22Rv1 (cell line): ENCODE results near the gene GRAP2.

Source experiments
- H3K27ac ChIP-seq: fragments of 450-650 bp; 2 replicates; pipeline ENCODE4 v1.5.1; 2017
- CTCF ChIP-seq: fragments of 450-650 bp; IDR thresholded peaks from 2 replicates; pipeline ENCODE4 v1.5.1; 2017; ENCODE audit warnings: mild to moderate bottlenecking
- ZFX ChIP-seq: fragments of 450-650 bp; IDR thresholded peaks from 2 replicates; pipeline ENCODE4 v1.6.1; 2017; ENCODE audit warnings: antibody characterized with exemption, borderline replicate concordance

Gene GRAP2

GRCh38 chr22:39941601-39942000 lies 40.7 kb downstream of the GRAP2 start:
- H3K27ac ChIP-seq, result no peak overlapping the region
- no peak for TF ChIP-seq ZFX
- no peak for TF ChIP-seq CTCF

DNA sequence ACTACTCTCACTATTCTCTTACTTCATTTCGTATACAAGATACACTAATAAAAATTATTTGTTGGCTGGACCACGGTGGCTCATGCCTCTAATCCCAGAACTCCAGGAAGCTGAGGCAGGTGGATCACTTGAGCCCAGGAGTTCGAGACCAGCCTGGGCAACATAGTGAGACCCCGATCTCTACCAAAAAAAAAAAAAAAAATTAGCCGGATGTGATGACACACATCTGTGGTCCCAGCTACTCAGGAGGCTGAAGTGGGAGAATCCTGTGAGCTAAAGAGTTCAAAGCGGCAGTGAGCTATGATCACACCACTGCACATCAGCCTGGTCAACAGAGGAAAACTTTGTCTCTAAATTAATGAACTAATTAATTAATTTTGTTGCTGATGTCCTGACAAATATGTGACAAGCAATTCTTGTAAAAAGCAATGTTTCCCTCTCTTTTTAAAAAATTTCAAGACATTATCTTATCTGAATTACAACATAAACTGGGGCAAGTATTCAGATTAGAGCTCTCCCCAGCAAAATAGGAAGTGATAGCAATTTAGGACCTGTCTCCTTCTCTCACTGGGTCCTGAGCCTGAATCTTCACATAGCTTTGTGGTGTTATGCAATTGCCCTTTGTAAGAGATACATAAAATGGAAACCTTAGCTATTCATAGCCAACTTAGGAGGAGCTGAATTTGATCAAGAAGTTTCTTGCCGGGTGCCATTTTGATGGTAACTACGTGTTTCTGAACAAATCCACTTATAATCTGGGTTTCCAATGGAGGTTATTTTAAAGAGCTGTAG lies 41.8 kb downstream of the GRAP2 start:
- H3K27ac ChIP-seq, result no peak overlapping the region
- no peak for TF ChIP-seq ZFX
- no peak for TF ChIP-seq CTCF

GRCh38 chr22:39943337-39943736 lies 42.5 kb downstream of the GRAP2 start:
- no peak overlapping the region for H3K27ac ChIP-seq
- TF ChIP-seq CTCF (peak; percentile 26), ZFX (no peak)

GRCh38 chr22:39943953-39944872 lies 43.3 kb downstream of the GRAP2 start:
- no peak for TF ChIP-seq CTCF
- no peak for TF ChIP-seq ZFX
- H3K27ac ChIP-seq, result no peak overlapping the region

DNA sequence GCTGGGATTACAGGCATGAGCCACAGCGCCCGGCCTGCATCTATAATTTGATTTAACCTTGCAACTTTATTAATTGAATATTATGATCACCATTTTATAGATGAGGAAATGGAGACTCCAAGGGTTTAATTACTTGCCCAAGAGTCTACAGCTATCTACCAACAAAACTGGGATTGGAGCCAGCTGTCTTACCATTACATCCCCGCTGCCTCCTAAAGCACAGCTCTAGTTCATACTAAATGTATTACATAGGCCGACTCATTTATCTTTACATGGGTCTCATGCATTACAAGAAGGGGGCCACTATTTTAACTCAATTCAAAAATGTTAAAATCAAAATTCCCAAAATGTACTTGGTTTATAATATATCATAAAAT lies 45.2 kb downstream of the GRAP2 start:
- no peak for TF ChIP-seq CTCF
- H3K27ac ChIP-seq, result no peak overlapping the region

DNA sequence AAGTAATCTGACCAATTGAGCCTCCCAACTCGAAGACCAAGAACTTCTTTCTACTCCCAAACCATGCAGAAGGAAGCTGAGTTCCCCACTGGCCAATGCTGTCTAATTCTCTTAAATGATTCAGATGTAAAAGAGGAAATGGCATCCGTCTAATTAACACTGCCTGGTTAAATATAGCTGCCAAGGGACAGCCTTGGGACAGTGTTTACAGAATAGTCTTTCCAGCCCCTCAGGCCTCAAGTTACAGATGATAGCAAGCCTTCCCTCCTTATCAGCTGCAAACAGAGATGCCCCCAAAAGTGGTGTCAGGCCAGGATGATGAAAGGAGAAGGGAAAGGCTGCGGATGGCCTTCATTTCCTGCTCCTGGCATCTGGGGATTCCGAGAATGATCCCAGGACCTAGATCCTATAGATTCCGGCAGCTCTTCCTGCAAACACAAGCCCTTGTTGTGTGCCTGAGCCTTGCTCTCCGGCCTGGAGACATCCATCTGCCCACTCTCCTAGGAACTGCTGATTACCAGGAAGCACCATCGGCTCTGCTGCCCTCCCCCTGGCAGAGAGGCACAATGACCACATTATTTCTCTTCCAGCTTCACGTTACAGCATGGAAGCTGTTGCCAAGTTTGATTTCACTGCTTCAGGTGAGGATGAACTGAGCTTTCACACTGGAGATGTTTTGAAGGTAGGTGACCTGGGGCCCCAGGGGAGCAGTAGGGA lies 45.8 kb downstream of the GRAP2 start:
- TF ChIP-seq ZFX (no peak), CTCF (no peak)
- H3K27ac ChIP-seq, result no peak overlapping the region
